Daoy (cell line): ENCODE measurements around the gene TKTL1. TPM values are rescaled to one million over a fixed set of nuclear protein-coding genes. Genes with fewer than 3 reads are reported as not detected.
"Not testable (repeated sequence)": the region's sequence is repeated elsewhere in the genome, so short reads cannot be mapped to it uniquely, and the experiment has no call there.

Experiments used
- DNase-seq: peaks from one replicate; pipeline ENCODE4 v3.0.0-alpha.2; 2015; ENCODE audit warnings: low read depth
- total RNA-seq: library from RNA; depleted of rRNA; stranded (reverse); fragments of >200 nt; shearing (Covaris generic); gene quantifications from 2 replicates; pipeline ENCODE4 v1.2.3, GENCODE V29; 2014

Gene TKTL1
- total RNA-seq, 1 experiment from 2014 or later: 0.06 TPM

GRCh38 chrX:154343063-154343462 is 47.5 kb downstream of the TKTL1 start:
- DNase-seq: not testable (repeated sequence)

GRCh38 chrX:154343620-154344019 is 48.0 kb downstream of the TKTL1 start:
- not testable (repeated sequence) for DNase-seq

- no peak for DNase-seq
Observed at GRCh38 chrX:154348114-154348531, 52.5 kb downstream of the TKTL1 start.

GRCh38 chrX:154348646-154349358 is 53.2 kb downstream of the TKTL1 start:
- no peak for DNase-seq

- DNase-seq: no peak
Observed at GRCh38 chrX:154349359-154349935, 53.9 kb downstream of the TKTL1 start.

GRCh38 chrX:154349979-154350378 is 54.4 kb downstream of the TKTL1 start:
- no peak for DNase-seq

- no peak for DNase-seq
Observed at GRCh38 chrX:154350429-154351182, 55.0 kb downstream of the TKTL1 start.

- DNase-seq: no peak
Observed at GRCh38 chrX:154351183-154352011, 55.8 kb downstream of the TKTL1 start.

GRCh38 chrX:154352012-154352401 is 56.4 kb downstream of the TKTL1 start:
- DNase-seq: no peak

GRCh38 chrX:154352466-154352865 is 56.9 kb downstream of the TKTL1 start:
- DNase-seq: no peak

- DNase-seq: no peak
Observed at GRCh38 chrX:154353172-154353843, 57.7 kb downstream of the TKTL1 start.

- DNase-seq: no peak
Observed at GRCh38 chrX:154354013-154354412, 58.4 kb downstream of the TKTL1 start.

- DNase-seq: peak; percentile 1
Observed at GRCh38 chrX:154354516-154354915, 58.9 kb downstream of the TKTL1 start.

- DNase-seq: peak; percentile 3
Observed at GRCh38 chrX:154355094-154355775, 59.6 kb downstream of the TKTL1 start.

- peak; percentile 34 for DNase-seq
Observed at GRCh38 chrX:154355776-154356140, 60.2 kb downstream of the TKTL1 start.

GRCh38 chrX:154356596-154356995 is 61.0 kb downstream of the TKTL1 start:
- DNase-seq: peak; percentile 1

- peak; percentile 6 for DNase-seq
Observed at GRCh38 chrX:154357205-154357604, 61.6 kb downstream of the TKTL1 start.

- no peak for DNase-seq
Observed at GRCh38 chrX:154358011-154358410, 62.4 kb downstream of the TKTL1 start.

- DNase-seq: no peak
Observed at GRCh38 chrX:154358829-154359228, 63.2 kb downstream of the TKTL1 start.

- DNase-seq: no peak
Observed at GRCh38 chrX:154359362-154360154, 64.0 kb downstream of the TKTL1 start.
